ENCODE data around the gene BICC1. TPM values are rescaled to one million over a fixed set of nuclear protein-coding genes. Genes with fewer than 3 reads are reported as not detected.

The BICC1 gene
- total RNA-seq, 2 experiments from 2014 or later = 0.08 TPM

DNA sequence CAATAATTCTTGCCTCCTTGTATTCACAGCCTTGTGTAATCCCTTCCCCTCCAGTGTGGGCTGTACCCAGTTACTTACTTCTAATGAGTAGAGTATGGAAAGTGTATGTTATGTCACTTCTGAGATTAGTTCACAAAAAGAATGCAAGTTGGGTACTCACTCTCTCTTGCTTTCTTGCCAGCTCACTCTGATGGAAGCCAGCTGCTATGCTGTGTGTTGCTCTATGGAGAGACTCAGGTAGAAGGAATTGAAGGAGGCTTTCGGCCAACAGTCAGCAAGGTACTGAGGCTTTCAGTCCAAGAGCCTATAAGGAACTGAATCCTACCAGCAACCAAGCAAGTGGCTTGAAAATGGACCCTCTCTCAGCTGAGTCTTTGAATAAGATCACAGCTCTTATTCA lies 9.7 kb upstream of the BICC1 start:
- CTCF ChIA-PET = interaction anchor here (1.6 kb wide), 1 partner anchor 28 kb away, joined by 3 read pairs; no protein-coding TSS in a partner anchor

DNA sequence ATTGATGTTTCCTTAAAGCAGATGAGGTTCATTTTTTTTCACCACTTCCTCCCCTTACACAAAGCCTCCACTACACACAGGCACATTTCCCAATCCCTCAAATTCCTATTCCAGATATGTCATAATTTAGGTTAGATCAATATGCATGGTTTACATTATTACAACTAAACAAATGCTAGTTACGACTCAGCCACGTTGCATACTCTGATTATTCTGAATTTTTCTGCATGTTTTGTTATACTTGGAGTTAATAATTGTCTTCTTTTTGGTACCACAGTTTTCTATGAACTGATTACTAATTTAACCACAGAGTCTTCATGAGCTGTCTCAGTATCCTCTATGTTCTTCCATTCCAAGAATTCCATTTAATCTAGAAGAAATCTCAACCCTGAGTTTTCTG lies 4.4 kb upstream of the BICC1 start:
- Mint-ChIP-seq H3K27me3 (peaks cover 29% of the 10 kb centered on the region), H3K27ac (no peak overlapping the region), H3K4me3 (no peak overlapping the region), H3K9me3 (no peaks in the 10 kb centered on the region), H3K36me3 (ENCODE audit: low read depth) (peaks cover 4% of the 10 kb centered on the region), H3K4me1 (peaks cover 5% of the 10 kb centered on the region)
- CTCF ChIA-PET = no interaction called here
- DNase-seq = no peak
- POLR2A ChIA-PET = no interaction called here

More for the DNA sequence above, 9.7 kb upstream of the BICC1 start:
- DNase-seq = no peak
- H3K9me3 Mint-ChIP-seq = no peaks in the 10 kb centered on the region
- peaks cover 23% of the 10 kb centered on the region for H3K27me3 Mint-ChIP-seq
- no peak overlapping the region for H3K4me3 Mint-ChIP-seq
- POLR2A ChIA-PET = no interaction called here
- no peaks in the 10 kb centered on the region for H3K36me3 Mint-ChIP-seq (ENCODE audit: low read depth)
- no peaks in the 10 kb centered on the region for H3K4me1 Mint-ChIP-seq
- H3K27ac Mint-ChIP-seq = no peak overlapping the region

DNA sequence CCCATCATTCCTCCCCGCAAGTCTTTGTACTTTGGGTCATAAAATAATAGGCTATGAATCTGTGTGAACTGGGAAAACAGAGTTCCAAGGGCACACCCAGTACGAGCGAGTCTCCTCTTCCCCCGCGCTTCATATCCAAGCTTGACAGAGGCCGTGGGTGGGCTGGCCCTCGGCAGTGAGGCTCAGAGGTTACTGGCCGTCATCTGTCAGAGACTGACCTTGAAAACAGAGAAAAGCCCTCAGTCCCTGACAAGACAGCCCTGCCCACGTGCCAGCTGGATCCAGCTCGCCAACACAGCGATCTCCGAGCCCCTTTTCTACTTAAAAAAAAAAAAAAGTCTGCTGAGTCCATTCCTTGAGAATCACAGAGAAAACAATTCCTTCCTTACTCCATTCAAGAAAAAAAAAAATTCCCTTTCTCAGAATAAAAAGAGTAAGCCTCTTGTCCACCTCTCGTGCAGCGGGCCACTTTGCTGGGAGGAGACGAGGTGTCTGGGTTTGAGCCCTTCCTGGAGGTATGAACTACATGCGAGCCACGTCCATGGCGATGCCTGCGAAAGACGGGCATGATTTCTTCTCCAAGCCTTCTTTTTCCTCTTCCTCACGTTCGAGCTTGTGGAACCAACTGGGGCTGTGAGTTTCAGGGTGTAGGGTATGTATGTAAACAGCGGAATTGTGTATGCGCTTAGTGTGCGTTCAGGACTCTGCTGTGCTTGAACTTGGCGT lies 744 bp upstream of the BICC1 start:
- H3K27ac Mint-ChIP-seq = no peak overlapping the region
- H3K36me3 Mint-ChIP-seq (ENCODE audit: low read depth) = peaks cover 4% of the 10 kb centered on the region
- peaks cover 34% of the 10 kb centered on the region for H3K27me3 Mint-ChIP-seq
- H3K4me3 Mint-ChIP-seq = peak overlapping the region; percentile 76
- peaks cover 12% of the 10 kb centered on the region for H3K4me1 Mint-ChIP-seq
- ChIA-PET CTCF (no interaction called here), POLR2A (no interaction called here)
- no peaks in the 10 kb centered on the region for H3K9me3 Mint-ChIP-seq
- DNase-seq = no peak

DNA sequence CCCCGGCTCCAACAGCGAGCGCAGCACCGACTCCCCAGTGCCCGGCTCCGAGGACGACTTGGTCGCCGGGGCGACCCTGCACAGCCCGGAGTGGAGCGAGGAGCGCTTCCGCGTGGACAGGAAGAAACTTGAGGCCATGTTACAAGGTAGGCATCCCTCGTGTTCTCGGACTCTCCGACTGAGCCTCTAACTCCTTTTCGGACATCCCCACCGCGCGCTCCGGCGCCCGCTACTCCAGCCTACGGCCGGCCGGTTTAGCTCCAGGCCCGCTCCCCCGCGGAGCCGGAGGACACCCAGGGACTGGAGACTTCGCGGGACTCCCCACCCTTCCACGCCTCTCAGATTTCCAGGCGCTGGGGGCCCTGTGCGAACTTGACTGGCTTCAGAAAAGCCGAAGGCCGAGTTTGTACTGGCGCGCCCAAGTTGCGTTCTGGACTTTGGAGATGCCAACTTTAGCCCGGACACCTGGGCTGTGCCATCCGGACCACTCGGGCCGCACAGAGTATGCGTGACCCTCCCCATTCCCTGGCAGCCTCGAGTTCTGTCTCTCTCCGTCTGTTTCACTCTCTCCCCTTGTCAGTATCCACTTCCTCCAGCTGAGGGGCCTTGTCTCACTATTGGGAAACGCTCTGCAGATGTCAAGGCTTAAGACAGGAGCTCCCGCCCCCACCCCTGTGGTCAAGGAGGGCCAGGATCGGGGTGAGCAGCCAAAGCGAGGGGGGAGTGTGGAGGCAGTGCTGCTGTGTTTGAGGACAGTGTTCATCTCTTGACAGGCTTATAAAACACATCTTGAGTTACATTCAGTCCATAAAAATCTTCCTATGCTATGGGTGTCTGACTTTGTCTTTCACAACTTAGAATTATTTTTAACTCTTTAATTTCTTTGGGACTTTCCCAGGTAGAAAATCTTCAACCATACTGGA lies 777 bp downstream of the BICC1 start:
- H3K27ac Mint-ChIP-seq = no peak overlapping the region
- CTCF ChIA-PET = interaction anchor here (1.0 kb wide), 1 partner anchor 18 kb away, joined by 3 read pairs; no protein-coding TSS in a partner anchor
- H3K9me3 Mint-ChIP-seq = no peaks in the 10 kb centered on the region
- POLR2A ChIA-PET = no interaction called here
- H3K4me1 Mint-ChIP-seq = peaks cover 21% of the 10 kb centered on the region
- H3K27me3 Mint-ChIP-seq = peaks cover 36% of the 10 kb centered on the region
- peaks cover 4% of the 10 kb centered on the region for H3K36me3 Mint-ChIP-seq (ENCODE audit: low read depth)
- no peak for DNase-seq
- peak overlapping the region; percentile 64 for H3K4me3 Mint-ChIP-seq

DNA sequence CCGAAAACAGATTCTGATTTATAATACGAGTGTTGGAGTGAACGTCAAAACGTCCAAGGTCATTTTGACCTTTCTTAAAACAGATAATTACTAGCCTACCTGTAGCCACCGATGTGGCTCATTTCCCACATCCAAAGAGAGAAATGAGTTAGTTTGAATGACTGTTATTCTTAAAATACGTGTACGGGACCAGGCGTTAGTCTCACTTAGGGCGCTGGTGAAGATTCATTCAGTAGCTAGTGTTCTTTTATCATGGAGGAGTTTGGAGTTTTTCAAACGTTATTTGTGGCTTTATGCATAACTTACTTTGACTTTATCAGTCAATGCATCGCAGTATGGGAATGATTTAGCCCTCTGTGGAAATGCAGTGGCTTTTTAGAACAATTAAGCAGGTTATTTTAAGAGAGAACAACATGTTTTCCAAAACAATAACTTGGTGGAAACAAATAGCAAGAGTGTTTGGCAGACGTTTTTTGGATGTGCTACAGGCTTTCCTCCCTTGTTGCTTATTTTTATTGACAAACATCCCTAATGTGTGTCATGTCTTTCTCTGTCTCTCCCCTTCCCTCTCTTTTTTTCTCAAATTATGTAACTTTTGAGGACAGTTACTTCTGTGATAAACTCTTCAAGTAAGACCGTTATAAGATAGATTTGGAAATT lies 1.6 kb downstream of the BICC1 start:
- peaks cover 21% of the 10 kb centered on the region for H3K4me1 Mint-ChIP-seq
- no peak for DNase-seq
- H3K27ac Mint-ChIP-seq = no peak overlapping the region
- CTCF ChIA-PET = interaction anchor here (1.0 kb wide), 1 partner anchor 17 kb away, joined by 3 read pairs; no protein-coding TSS in a partner anchor
- no peaks in the 10 kb centered on the region for H3K9me3 Mint-ChIP-seq
- H3K4me3 Mint-ChIP-seq = peak overlapping the region; percentile 64
- POLR2A ChIA-PET = no interaction called here
- H3K36me3 Mint-ChIP-seq (ENCODE audit: low read depth) = peaks cover 4% of the 10 kb centered on the region
- peaks cover 36% of the 10 kb centered on the region for H3K27me3 Mint-ChIP-seq

DNA sequence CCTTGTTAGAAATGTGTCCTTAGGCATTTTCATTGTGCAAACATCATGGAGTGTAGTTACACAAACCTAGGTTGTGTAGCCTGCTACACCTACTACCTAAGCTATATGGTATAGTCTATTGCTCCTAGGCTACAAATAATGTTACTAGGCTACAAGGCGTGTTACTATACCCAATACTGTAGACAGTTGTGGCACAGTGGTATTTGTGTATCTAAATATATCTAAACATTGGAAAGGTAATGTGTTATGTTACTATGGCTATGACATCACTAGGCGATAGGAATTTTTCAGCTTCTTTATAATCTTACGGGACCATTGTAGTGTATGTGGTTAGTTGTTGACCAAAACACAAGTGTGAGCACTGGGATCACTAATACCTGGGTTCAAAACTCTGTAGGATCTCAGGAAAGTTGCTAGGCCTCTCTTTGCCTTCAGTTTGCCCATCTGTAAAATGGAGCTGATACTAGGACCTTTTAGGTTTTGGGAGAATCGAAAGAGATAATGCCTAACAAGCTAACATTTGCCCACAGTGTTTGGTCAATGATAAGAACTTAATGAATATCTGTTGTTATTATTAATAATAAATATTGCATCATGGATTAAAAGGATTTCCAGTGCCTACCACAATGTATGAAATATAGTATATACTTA lies 2.7 kb downstream of the BICC1 start:
- H3K36me3 Mint-ChIP-seq (ENCODE audit: low read depth) = peaks cover 4% of the 10 kb centered on the region
- H3K4me1 Mint-ChIP-seq = peaks cover 21% of the 10 kb centered on the region
- H3K4me3 Mint-ChIP-seq = no peak overlapping the region
- ChIA-PET CTCF (interaction anchor here (0.6 kb wide), 1 partner anchor 63 kb away, joined by 4 read pairs; no protein-coding TSS in a partner anchor), POLR2A (no interaction called here)
- H3K9me3 Mint-ChIP-seq = no peaks in the 10 kb centered on the region
- H3K27ac Mint-ChIP-seq = no peak overlapping the region
- peaks cover 40% of the 10 kb centered on the region for H3K27me3 Mint-ChIP-seq
- no peak for DNase-seq

DNA sequence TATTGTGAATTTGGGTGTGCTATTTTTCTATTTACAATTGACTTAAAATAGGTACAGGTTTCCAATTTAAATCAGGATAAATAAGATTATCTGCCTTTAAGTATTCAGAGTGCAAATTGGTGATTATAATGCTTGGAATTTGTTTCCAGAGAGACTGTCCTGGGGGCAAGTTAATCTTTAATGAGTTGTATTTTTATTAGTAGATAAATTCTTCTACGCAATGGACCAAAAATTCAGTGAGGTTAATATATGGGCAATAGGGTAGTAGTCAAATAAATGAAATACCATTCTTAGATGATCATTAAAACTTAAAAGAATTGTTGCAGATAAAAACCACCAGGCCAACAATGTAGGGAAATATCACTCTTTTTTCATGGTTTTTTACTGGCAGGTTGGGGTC lies 3.4 kb downstream of the BICC1 start:
- DNase-seq = no peak
- peaks cover 4% of the 10 kb centered on the region for H3K36me3 Mint-ChIP-seq (ENCODE audit: low read depth)
- no peak overlapping the region for H3K4me3 Mint-ChIP-seq
- H3K27me3 Mint-ChIP-seq = peaks cover 43% of the 10 kb centered on the region
- CTCF ChIA-PET = interaction anchor here (0.6 kb wide), 1 partner anchor 64 kb away, joined by 4 read pairs; no protein-coding TSS in a partner anchor
- H3K27ac Mint-ChIP-seq = no peak overlapping the region
- POLR2A ChIA-PET = no interaction called here
- H3K9me3 Mint-ChIP-seq = no peaks in the 10 kb centered on the region
- peaks cover 21% of the 10 kb centered on the region for H3K4me1 Mint-ChIP-seq

DNA sequence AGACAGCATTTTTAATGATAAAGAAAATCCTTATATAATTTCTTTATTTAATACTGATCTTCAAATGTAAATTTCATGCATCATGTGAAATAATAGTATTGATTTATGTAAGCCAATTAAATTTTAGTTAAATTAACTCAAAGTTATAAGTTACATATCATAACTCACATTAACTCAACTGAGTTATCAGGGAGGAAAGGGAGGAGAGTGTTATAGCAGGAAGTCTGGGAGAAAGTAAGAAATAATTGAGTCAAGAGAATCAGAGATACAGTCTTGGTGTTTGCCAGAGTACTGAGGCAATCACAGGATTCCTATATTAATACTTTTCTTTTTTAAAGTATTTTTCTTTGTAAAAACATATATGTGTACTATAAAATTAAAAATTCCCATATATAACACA lies 4.0 kb downstream of the BICC1 start:
- H3K9me3 Mint-ChIP-seq = no peaks in the 10 kb centered on the region
- ChIA-PET POLR2A (no interaction called here), CTCF (no interaction called here)
- no peak overlapping the region for H3K4me3 Mint-ChIP-seq
- H3K27ac Mint-ChIP-seq = no peak overlapping the region
- H3K36me3 Mint-ChIP-seq (ENCODE audit: low read depth) = peaks cover 4% of the 10 kb centered on the region
- H3K4me1 Mint-ChIP-seq = peaks cover 21% of the 10 kb centered on the region
- peaks cover 39% of the 10 kb centered on the region for H3K27me3 Mint-ChIP-seq
- DNase-seq = no peak

DNA sequence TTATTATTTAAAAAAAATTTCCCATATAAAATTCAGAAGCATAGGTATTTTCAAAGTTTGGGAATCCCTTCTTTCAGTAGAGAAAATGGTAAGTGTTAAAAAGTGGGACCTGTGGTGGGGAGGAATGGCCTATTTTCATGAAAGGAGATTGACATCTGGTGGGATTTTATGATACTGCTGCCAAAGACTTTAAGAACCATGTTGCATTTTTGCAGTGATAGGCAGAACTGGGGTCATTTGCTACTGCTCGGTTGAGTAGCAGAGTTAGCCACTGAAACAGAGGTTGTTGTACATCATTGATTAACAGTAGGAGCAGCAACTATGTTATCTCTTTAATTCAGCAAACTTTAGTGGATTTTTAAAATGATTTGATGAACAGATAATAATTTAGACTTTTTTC lies 4.4 kb downstream of the BICC1 start:
- ChIA-PET POLR2A (no interaction called here), CTCF (no interaction called here)
- H3K9me3 Mint-ChIP-seq = no peaks in the 10 kb centered on the region
- H3K27me3 Mint-ChIP-seq = peaks cover 35% of the 10 kb centered on the region
- peaks cover 21% of the 10 kb centered on the region for H3K4me1 Mint-ChIP-seq
- H3K4me3 Mint-ChIP-seq = no peak overlapping the region
- peaks cover 4% of the 10 kb centered on the region for H3K36me3 Mint-ChIP-seq (ENCODE audit: low read depth)
- DNase-seq = no peak
- H3K27ac Mint-ChIP-seq = no peak overlapping the region

DNA sequence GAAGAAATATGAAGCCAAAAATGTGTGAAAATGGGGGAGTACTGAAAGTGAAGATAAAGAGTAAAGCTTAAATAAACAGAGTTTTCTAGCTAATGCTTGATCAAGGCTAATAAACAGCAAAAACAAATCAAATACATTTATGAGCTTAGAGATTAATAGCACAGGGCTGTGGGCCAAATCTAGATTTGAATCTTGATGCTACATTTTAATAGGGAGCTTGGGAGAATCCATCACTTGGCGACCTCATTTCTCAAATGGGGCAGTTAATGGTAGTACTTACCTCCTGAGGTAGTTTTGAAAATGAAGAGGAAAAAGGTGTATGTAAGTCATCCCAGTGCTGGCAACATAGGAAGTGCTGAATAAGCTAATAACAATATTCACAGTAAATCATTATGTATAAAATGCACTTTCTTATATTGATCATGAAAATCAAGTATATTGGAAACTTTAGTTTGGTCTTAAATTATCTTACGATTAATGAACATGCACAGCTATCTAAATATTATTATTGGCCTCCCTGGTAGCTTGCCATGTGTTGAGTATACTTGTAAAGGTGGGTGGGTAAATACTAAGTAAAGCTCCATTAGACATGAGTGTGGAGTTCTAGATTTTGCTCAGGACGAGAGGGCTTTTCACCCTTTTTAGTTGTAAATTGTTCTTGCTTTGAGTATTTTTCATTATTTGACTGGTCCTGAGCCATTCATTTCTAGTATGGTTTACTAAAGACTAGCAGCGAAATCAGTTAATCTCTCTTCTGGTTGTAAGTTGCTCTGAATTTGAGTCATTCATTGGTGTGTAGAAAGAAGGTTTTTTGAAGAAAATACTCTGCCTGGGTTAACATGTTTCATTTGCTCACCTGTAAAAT lies 5.1 kb downstream of the BICC1 start:
- ChIA-PET POLR2A (no interaction called here), CTCF (no interaction called here)
- Mint-ChIP-seq H3K36me3 (ENCODE audit: low read depth) (no peaks in the 10 kb centered on the region), H3K27me3 (peaks cover 35% of the 10 kb centered on the region), H3K4me3 (no peak overlapping the region), H3K9me3 (no peaks in the 10 kb centered on the region), H3K27ac (no peak overlapping the region), H3K4me1 (peaks cover 16% of the 10 kb centered on the region)
- no peak for DNase-seq

DNA sequence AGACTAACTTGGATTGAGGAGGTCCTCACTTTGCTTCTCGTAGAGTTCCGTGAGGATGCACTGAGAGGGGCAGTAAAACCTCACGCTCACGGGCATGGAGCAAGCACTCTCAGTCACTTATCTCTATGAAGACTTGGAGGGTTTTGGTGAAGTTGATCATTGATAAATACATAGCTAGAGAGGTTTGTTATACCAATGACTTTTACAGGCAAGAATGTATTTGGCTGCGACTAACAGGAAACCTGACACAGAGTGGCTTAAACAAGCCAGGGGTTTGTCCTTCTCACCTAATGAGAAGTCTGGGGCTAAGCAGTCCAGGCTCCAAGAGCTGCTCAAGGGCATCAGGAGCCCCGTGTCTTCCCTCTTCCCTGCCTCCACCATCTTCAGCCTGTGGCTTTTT lies 6.1 kb downstream of the BICC1 start:
- CTCF ChIA-PET = no interaction called here
- Mint-ChIP-seq H3K27me3 (peaks cover 32% of the 10 kb centered on the region), H3K36me3 (ENCODE audit: low read depth) (no peaks in the 10 kb centered on the region), H3K27ac (no peak overlapping the region), H3K4me3 (no peak overlapping the region), H3K9me3 (no peaks in the 10 kb centered on the region), H3K4me1 (peaks cover 13% of the 10 kb centered on the region)
- POLR2A ChIA-PET = no interaction called here
- DNase-seq = no peak

DNA sequence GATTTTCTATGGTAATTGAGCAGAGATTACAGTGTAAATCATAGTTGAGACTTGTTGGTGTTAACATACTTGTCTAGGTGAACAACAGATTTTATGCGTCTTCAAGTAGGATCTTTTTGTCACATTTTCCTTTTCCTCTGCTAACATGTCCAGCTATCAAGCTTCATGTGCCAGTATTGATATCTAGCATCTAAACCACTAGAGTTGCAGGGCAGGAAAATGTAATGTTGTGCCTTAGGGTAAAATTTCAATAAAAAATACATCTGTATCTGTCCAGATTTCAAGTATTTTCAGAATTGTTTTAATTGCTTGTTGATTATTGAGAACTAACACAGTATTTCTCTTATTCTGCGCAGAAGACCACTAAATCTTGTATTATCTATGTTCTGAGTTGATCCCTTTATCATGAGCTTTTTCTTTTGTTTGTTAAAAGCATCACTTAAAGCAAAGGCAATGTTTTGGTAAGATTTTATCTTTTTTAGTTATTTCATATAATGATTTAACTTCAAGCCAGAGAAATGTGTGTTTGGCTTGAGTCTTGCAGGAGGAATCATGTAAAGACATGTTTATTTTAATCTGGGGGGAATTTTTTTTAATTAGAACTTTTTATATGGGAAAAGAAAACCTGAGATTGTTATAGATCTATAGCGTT lies 16.5 kb downstream of the BICC1 start:
- H3K27ac Mint-ChIP-seq = no peak overlapping the region
- CTCF ChIA-PET = no interaction called here
- POLR2A ChIA-PET = no interaction called here
- no peak overlapping the region for H3K4me3 Mint-ChIP-seq
- H3K4me1 Mint-ChIP-seq = peaks cover 2% of the 10 kb centered on the region
- no peak for DNase-seq
- H3K36me3 Mint-ChIP-seq (ENCODE audit: low read depth) = no peaks in the 10 kb centered on the region
- peaks cover 2% of the 10 kb centered on the region for H3K27me3 Mint-ChIP-seq
- no peaks in the 10 kb centered on the region for H3K9me3 Mint-ChIP-seq

Data from activated CD4-positive, alpha-beta memory T cell treated with anti-CD3 and anti-CD28 coated beads, Interleukin-2, amount 10 ng/mL, durations not matched to agents 7 days and 5 days (primary cell).